Gastroesophageal sphincter (tissue), 4 donors: Measurements from ENCODE around the gene ZFR. TPM values are rescaled to one million over a fixed set of nuclear protein-coding genes. Genes with fewer than 3 reads are reported as not detected.

Experiments
- ATAC-seq: fragments of 150-250 bp; one replicate; pipeline ENCODE4 v1.9.1; 2016; ENCODE audit warnings: mild to moderate bottlenecking, moderate library complexity
- H3K27ac ChIP-seq, 4 donors: fragments of 200-600 bp; sonication (generic) in 3 of 4; 1 replicate in 3 of 4; 2 replicates in 1 of 4; pipeline ENCODE4 v1.5.1; 2016 to 2019
- H3K27me3 ChIP-seq: fragments of 200-600 bp; sonication (generic); one replicate; pipeline ENCODE4 v1.5.1; 2019
- H3K36me3 ChIP-seq, 2 donors: fragments of 200-600 bp; sonication (generic); one replicate each; pipeline ENCODE4 v1.5.1; 2019; ENCODE audit warnings: control low read depth in 1 of 2
- H3K4me1 ChIP-seq, 3 donors: fragments of 200-600 bp; sonication (generic); 1 replicate in 2 of 3; 2 replicates in 1 of 3; pipeline ENCODE4 v1.5.1; 2016 to 2019; ENCODE audit warnings: control low read depth in 2 of 3
- H3K4me3 ChIP-seq, 2 donors: fragments of 200-600 bp; sonication (generic); one replicate each; pipeline ENCODE4 v1.5.1; 2019; ENCODE audit warnings: mild to moderate bottlenecking in 1 of 2, moderate library complexity in 1 of 2
- H3K9me3 ChIP-seq, 3 donors: fragments of 200-600 bp; sonication (generic); one replicate each; pipeline ENCODE4 v1.5.1; 2017 to 2019; ENCODE audit warnings: control low read depth in 2 of 3
- EP300 ChIP-seq: sonication (generic); formaldehyde crosslinking; IDR thresholded peaks from one replicate; pipeline ENCODE4 v1.6.1; 2017; ENCODE audit warnings: antibody characterized with exemption, mild to moderate bottlenecking
- POLR2A ChIP-seq, 2 donors: fragments of 450-650 bp; IDR thresholded peaks; one replicate each; pipeline ENCODE4 v1.6.1; 2017; ENCODE audit warnings: antibody characterized with exemption in 2 of 2, mild to moderate bottlenecking in 2 of 2, moderate library complexity in 1 of 2
- POLR2AphosphoS5 ChIP-seq: sonication (generic); formaldehyde crosslinking; IDR thresholded peaks from one replicate; pipeline ENCODE4 v1.6.1; 2017; ENCODE audit warnings: antibody characterized with exemption
- WGBS, 2 donors: methylation state at CpG; one replicate each; pipeline ENCODE4 v1.1.5; 2018; ENCODE audit warnings: low coverage in 1 of 2; 5-methylcytosine and 5-hydroxymethylcytosine counted together
- total RNA-seq, 4 donors: library from RNA; depleted of rRNA; stranded (reverse); fragments of >200 nt; gene quantifications; one replicate each; pipeline ENCODE4 v1.1.0, GENCODE V29; 2016
- TF ChIP-seq, protein P1 (sequence below), 4 experiments: fragments of 200-600 bp in 2 of 4; fragments of 450-650 bp in 2 of 4; sonication (generic) in 1 of 4; IDR thresholded peaks; one replicate each; pipeline ENCODE4 v1.5.1; 2017 to 2019; ENCODE audit warnings: antibody characterized with exemption in 4 of 4, mild to moderate bottlenecking in 2 of 4, moderate library complexity in 2 of 4

Gene ZFR
- total RNA-seq, 4 donors from 2014 or later = 92.9 to 108 (median 100) TPM

- Histone ChIP-seq H3K27ac (peak overlapping the region in 3 of 4 donors; percentile 27 to 39 (median 28)), H3K4me3 (no peak overlapping the region), H3K9me3 (no peaks in the 10 kb centered on the region), H3K27me3 (no peaks in the 10 kb centered on the region), H3K4me1 (peaks cover 0 to 30% (median 2%) of the 10 kb centered on the region in 3 donors), H3K36me3 (peaks cover 13 to 83% of the 10 kb centered on the region in 2 donors)
- TF ChIP-seq EP300 (no peak), POLR2AphosphoS5 (peak; percentile 37), POLR2A (IDR thresholded peaks at IDR 0.05) (no peak)
- ATAC-seq = peak; percentile 84
- 77 to 78% methylated on average over 5 to 10 of the region's 10 CpGs for WGBS, 2 donors
Observed at GRCh38 chr5:32390819-32391591, 53.5 kb downstream of the ZFR start.

- Histone ChIP-seq H3K36me3 (peaks cover 10 to 82% of the 10 kb centered on the region in 2 donors), H3K9me3 (no peaks in the 10 kb centered on the region), H3K27ac (peak overlapping the region; percentile 5 to 59 (median 30)), H3K4me3 (no peak overlapping the region), H3K27me3 (no peaks in the 10 kb centered on the region), H3K4me1 (peaks cover 0 to 32% (median 2%) of the 10 kb centered on the region in 3 donors)
- 26 to 28% methylated on average over 3 to 6 of the region's 6 CpGs for WGBS, 2 donors
- TF ChIP-seq, protein P1, sequence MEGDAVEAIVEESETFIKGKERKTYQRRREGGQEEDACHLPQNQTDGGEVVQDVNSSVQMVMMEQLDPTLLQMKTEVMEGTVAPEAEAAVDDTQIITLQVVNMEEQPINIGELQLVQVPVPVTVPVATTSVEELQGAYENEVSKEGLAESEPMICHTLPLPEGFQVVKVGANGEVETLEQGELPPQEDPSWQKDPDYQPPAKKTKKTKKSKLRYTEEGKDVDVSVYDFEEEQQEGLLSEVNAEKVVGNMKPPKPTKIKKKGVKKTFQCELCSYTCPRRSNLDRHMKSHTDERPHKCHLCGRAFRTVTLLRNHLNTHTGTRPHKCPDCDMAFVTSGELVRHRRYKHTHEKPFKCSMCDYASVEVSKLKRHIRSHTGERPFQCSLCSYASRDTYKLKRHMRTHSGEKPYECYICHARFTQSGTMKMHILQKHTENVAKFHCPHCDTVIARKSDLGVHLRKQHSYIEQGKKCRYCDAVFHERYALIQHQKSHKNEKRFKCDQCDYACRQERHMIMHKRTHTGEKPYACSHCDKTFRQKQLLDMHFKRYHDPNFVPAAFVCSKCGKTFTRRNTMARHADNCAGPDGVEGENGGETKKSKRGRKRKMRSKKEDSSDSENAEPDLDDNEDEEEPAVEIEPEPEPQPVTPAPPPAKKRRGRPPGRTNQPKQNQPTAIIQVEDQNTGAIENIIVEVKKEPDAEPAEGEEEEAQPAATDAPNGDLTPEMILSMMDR (IDR thresholded peaks at IDR 0.05) = no peak
- TF ChIP-seq POLR2AphosphoS5 (no peak), EP300 (no peak), POLR2A (IDR thresholded peaks at IDR 0.05) (no peak)
- ATAC-seq = peak; percentile 50
Observed at GRCh38 chr5:32388432-32389129, 56.0 kb downstream of the ZFR start.

GRCh38 chr5:32387841-32388240, 56.7 kb downstream of the ZFR start:
- peaks cover 10 to 83% of the 10 kb centered on the region in 2 donors for H3K36me3 ChIP-seq
- H3K27ac ChIP-seq = peak overlapping the region; percentile 5 to 59 (median 27)
- no peak overlapping the region for H3K4me3 ChIP-seq
- no peaks in the 10 kb centered on the region for H3K27me3 ChIP-seq
- H3K9me3 ChIP-seq = no peaks in the 10 kb centered on the region
- H3K4me1 ChIP-seq = peaks cover 0 to 32% (median 2%) of the 10 kb centered on the region in 3 donors
- no peak for ATAC-seq
- TF ChIP-seq EP300 = no peak
- TF ChIP-seq POLR2A (IDR thresholded peaks at IDR 0.05) = no peak
- TF ChIP-seq, protein P1 (IDR thresholded peaks at IDR 0.05) = no peak
- no peak for TF ChIP-seq POLR2AphosphoS5

- peak overlapping the region in 3 of 4 donors; percentile 25 to 59 (median 50) for H3K27ac ChIP-seq
- no peaks in the 10 kb centered on the region for H3K27me3 ChIP-seq
- no peaks in the 10 kb centered on the region for H3K9me3 ChIP-seq
- H3K4me1 ChIP-seq = peaks cover 0 to 32% (median 2%) of the 10 kb centered on the region in 3 donors
- 10 to 26% methylated on average over 3 of the region's 3 CpGs for WGBS, 2 donors
- TF ChIP-seq EP300 = no peak
- TF ChIP-seq, protein P1 (IDR thresholded peaks at IDR 0.05) = no peak
- TF ChIP-seq POLR2A (IDR thresholded peaks at IDR 0.05) = no peak
- TF ChIP-seq POLR2AphosphoS5 = peak; percentile 28
- no peak for ATAC-seq
- peaks cover 10 to 83% of the 10 kb centered on the region in 2 donors for H3K36me3 ChIP-seq
- no peak overlapping the region for H3K4me3 ChIP-seq
Observed at GRCh38 chr5:32387211-32387610, 57.3 kb downstream of the ZFR start.

DNA sequence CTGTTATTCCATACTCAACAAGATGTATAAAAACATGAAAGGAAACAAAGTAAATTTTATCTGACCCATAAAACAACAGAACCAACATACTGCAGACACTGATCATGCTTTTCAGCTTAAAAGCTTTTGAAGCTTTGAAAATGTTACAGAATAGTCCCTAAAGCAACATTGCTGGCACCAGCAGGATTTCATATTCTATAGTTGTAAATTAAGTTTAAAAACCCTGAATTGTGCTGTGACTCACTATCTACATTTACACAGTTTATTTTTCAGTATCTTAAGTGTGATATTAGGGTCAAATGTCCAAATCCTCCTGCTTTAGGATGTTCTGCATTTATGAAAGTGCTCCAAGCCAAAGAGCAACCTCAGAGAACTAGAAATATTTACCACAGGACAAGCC, 59.9 kb downstream of the ZFR start:
- H3K4me1 ChIP-seq = peaks cover 0 to 32% (median 2%) of the 10 kb centered on the region in 3 donors
- ATAC-seq = no peak
- H3K9me3 ChIP-seq = no peaks in the 10 kb centered on the region
- H3K36me3 ChIP-seq = peaks cover 10 to 80% of the 10 kb centered on the region in 2 donors
- no peak overlapping the region for H3K4me3 ChIP-seq
- no peak overlapping the region for H3K27ac ChIP-seq
- no peaks in the 10 kb centered on the region for H3K27me3 ChIP-seq
- TF ChIP-seq, protein P1 (IDR thresholded peaks at IDR 0.05) = no peak
- no peak for TF ChIP-seq POLR2AphosphoS5
- no peak for TF ChIP-seq EP300
- no peak for TF ChIP-seq POLR2A (IDR thresholded peaks at IDR 0.05)
